ENCODE results near the gene ADCY9.

Gene ADCY9

DNA sequence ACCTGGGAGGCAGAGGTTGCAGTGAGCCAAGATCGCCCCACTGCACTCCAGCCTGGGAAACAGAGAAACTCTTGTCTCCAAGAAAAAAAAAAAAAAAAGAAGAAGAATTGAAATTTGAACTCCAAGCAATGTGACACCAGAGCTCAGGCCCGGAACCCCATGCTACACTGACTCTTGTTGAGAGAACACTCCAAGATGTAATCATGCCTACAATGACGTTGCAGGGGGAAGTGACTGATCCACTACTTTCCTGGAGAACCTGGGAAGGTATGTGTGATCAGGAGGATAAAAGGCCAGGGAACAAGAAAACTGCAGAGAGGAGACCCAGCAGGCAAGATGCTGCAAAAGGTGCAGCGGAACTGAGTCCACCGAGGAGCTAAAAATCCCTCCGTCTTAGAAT lies 57.9 kb downstream of the ADCY9 start:
- H3K4me3 ChIP-seq (replicated peaks in 1 of 2; ENCODE audit: low read depth in 2 of 2, low read length in 2 of 2): no peak overlapping the region
- DNase-seq (ENCODE audit: low read depth in 2 of 2): no peak
- TF ChIP-seq, protein P1, sequence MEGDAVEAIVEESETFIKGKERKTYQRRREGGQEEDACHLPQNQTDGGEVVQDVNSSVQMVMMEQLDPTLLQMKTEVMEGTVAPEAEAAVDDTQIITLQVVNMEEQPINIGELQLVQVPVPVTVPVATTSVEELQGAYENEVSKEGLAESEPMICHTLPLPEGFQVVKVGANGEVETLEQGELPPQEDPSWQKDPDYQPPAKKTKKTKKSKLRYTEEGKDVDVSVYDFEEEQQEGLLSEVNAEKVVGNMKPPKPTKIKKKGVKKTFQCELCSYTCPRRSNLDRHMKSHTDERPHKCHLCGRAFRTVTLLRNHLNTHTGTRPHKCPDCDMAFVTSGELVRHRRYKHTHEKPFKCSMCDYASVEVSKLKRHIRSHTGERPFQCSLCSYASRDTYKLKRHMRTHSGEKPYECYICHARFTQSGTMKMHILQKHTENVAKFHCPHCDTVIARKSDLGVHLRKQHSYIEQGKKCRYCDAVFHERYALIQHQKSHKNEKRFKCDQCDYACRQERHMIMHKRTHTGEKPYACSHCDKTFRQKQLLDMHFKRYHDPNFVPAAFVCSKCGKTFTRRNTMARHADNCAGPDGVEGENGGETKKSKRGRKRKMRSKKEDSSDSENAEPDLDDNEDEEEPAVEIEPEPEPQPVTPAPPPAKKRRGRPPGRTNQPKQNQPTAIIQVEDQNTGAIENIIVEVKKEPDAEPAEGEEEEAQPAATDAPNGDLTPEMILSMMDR (IDR thresholded peaks at IDR 0.05; ENCODE audit: low read depth, low read length): no peak

DNA sequence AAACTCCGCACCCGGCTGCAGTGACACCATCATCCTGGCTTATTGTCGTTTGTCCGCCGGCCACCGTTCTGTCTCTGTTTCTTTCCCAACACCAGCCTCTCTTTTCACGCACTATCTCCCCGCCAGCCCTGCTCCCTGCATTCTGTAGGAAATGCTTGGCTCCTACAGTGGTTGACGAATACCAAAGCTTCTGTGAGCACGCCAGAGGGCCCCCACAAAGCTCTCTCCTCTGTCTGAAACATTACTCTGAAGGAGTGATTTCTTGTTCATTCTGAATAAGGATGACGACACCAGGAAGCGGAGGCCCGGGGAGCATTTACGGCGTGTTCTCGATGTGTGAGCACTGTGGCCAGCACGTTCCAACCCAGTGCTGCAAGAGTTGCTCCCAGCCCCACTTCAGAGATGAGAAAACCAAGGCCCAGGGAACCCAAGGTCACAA lies 58.8 kb downstream of the ADCY9 start:
- H3K4me3 ChIP-seq (replicated peaks in 1 of 2; ENCODE audit: low read depth in 2 of 2, low read length in 2 of 2): no peak overlapping the region
- peak; percentile 19 to 71 for DNase-seq (ENCODE audit: low read depth in 2 of 2)
- TF ChIP-seq, protein P1 (IDR thresholded peaks at IDR 0.05; ENCODE audit: low read depth, low read length): no peak

DNA sequence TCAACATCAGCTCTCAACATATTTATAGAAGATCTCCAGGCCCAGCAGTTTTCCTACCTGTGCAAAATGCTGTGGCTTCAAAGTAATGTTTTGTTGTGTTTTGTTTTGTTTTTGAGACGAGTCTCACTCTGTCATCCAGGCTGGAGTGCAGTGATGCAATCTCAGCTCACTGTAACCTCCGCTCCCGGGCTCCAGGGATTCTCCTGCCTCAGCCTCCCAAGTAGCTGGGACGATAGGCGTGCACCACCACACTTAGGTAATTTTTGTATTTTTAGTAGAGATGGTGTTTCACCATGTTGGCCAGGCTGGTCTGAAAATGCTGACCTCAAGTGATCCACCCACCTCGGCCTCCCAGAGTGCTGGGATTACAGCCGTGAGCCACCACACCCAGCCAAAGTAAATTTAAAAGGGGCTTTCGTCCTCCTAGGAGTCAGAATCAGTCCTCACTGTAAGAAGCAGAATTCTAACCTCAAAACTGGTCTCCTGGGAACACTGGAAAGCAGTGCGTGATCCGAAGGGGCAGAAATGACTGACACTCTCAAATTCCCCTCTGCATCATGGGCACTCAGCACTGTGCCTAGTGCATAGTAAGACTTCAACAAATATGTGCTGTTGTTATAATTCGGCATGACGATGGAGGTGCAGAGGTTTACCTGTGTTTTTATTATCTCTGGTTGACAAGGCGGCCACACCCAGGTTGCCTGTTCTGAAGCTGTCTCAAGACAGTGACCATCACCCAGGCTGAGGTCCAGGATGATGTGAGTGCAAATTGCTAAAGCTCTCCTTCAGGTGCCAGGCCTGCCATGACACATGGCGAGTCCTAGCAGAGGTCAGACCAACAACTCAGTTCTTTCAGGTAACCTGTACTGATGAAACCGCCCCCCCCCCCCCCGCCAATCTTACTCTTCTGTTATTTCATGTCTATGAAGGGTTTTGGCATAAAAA lies 59.8 kb downstream of the ADCY9 start:
- TF ChIP-seq, protein P1 (IDR thresholded peaks at IDR 0.05; ENCODE audit: low read depth, low read length): no peak
- H3K4me3 ChIP-seq (replicated peaks in 1 of 2; ENCODE audit: low read depth in 2 of 2, low read length in 2 of 2): no peak overlapping the region
- DNase-seq (ENCODE audit: low read depth in 2 of 2): no peak

DNA sequence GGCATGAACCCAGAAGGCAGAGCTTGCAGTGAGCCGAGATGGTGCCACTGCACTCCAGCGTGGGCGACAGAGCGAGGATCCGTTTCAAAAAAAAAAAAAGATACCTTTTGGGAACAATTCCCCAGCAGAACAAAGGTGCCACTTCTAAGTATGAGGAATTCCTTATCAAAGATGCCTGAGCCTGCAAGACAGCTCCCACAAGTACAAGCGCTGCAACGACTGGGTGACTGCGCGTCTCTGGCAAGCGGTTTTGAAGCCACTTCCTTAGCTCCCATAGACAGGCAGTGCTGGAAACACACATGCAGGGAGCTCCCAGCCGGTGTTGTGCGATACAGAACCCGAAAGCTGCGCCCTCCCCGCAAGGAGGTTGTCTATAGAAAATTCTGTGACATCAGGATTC lies 60.5 kb downstream of the ADCY9 start:
- TF ChIP-seq, protein P1 (IDR thresholded peaks at IDR 0.05; ENCODE audit: low read depth, low read length): no peak
- no peak overlapping the region for H3K4me3 ChIP-seq (replicated peaks in 1 of 2; ENCODE audit: low read depth in 2 of 2, low read length in 2 of 2)
- no peak for DNase-seq (ENCODE audit: low read depth in 2 of 2)

DNA sequence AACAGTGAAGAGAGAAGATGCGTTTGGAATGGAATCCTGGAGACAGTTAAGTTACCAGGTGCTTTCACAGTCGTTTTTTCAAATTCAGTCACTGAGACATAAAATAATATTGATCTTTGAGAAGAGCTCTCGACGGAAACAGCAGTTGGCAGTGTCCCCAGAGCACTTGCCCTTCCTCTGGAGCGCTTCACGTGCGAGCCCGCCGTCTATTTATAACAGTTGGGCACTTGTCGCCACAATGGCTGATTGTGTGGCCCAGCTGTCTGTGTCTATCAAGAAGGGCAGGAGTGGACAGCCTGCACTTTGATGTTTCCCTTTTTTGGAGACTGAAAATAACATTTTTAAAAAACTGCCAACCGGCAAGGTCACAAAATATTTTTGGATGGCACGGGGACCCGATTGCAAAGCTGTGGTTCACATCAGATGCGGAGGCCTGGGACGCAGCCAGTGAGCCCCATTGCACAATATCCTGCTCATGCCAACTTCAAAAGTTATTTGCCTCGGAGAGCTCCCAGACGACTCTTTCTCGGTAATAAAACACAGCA lies 62.9 kb downstream of the ADCY9 start:
- TF ChIP-seq, protein P1 (IDR thresholded peaks at IDR 0.05; ENCODE audit: low read depth, low read length): no peak
- H3K4me3 ChIP-seq (replicated peaks in 1 of 2; ENCODE audit: low read depth in 2 of 2, low read length in 2 of 2): no peak overlapping the region
- peak; percentile 51 to 63 for DNase-seq (ENCODE audit: low read depth in 2 of 2)

DNA sequence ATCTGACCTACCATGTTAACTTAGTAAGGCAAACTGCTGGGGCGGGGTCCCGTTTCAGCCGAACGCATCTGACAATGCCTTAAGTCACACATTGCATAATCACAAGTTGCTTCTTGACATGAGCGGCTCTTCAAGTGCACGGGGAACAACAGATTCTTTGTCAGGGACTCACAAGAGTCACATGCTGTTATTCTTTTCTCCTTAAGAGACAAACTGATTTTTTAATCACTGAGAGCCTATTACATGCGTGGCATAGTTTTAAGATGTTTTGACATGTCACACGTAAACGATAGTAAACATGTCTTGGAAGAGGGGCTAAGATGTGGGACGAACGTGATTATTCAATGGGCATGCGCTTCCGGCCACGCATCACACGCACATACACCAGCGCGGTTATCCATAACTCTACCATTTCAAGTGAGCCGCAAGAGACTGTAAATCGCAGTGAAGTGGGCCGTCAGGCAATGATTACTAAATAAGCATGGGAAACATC lies 63.4 kb downstream of the ADCY9 start:
- TF ChIP-seq, protein P1 (IDR thresholded peaks at IDR 0.05; ENCODE audit: low read depth, low read length): no peak
- peak; percentile 61 for DNase-seq (ENCODE audit: low read depth in 2 of 2)

More for the DNA sequence above, 63.4 kb downstream of the ADCY9 start:
- no peak overlapping the region for H3K4me3 ChIP-seq (replicated peaks in 1 of 2; ENCODE audit: low read depth in 2 of 2, low read length in 2 of 2)
